B cell (primary cell): ENCODE results near the gene RBMS3. TPM values are rescaled to one million over a fixed set of nuclear protein-coding genes. Genes with fewer than 3 reads are reported as not detected.

Source experiments
- ATAC-seq: fragments of 200-7000 bp; cut with Tn5 transposase; one replicate; pipeline ENCODE4 v1.10.0; 2021; ENCODE audit warnings: low read depth, mild to moderate bottlenecking, moderate number of reproducible peaks, moderate library complexity
- CTCF ChIA-PET: fragments of 350-600 bp; sonication (Branson Sonifier 250); formaldehyde crosslinking; loops from one replicate; lab custom pipeline; 2021; ENCODE audit warnings: antibody characterized with exemption, inconsistent platforms; lab: Charles Lee
- POLR2A ChIA-PET: fragments of 350-600 bp; sonication (Branson Sonifier 250); formaldehyde crosslinking; loops from one replicate; lab custom pipeline; 2021; ENCODE audit warnings: antibody characterized with exemption; lab: Charles Lee
- DNase-seq: peaks from one replicate; pipeline ENCODE4 v3.0.0; 2013
- H2AFZ ChIP-seq: 2 replicates; pipeline ENCODE4 v1.6.1; 2012; ENCODE audit warnings: mild to moderate bottlenecking, low read depth, low read length; ENCODE audit not compliant: insufficient read depth, poor library complexity, severe bottlenecking
- H3K27ac ChIP-seq, 2 donors: 1 replicate in 1 of 2; 2 replicates in 1 of 2; pipeline ENCODE4 v1.5.1; 2012 to 2013; ENCODE audit warnings: low read length in 2 of 2, mild to moderate bottlenecking in 2 of 2, moderate library complexity in 1 of 2
- H3K27me3 ChIP-seq, 4 experiments: fragments of 200-600 bp in 1 of 4; sonication (generic) in 1 of 4; replicated peaks in 1 of 4; 1 replicate in 2 of 4; 2 replicates in 2 of 4; pipeline versions ENCODE4 v1.6.1 to v1.7.0; 2013 to 2016; ENCODE audit warnings: low read length in 3 of 4, mild to moderate bottlenecking in 2 of 4, mixed read lengths in 1 of 4, moderate library complexity in 1 of 4; ENCODE audit not compliant: insufficient read depth in 4 of 4, control insufficient read depth in 3 of 4; ENCODE audit errors: control extremely low read depth in 1 of 4
- H3K36me3 ChIP-seq, 2 experiments: replicated peaks in 1 of 2; 1 replicate in 1 of 2; 2 replicates in 1 of 2; pipeline versions ENCODE4 v1.6.1 to v1.7.1; 2013; ENCODE audit warnings: low read length in 1 of 2; ENCODE audit not compliant: insufficient read depth in 2 of 2, control insufficient read depth in 1 of 2; ENCODE audit errors: control extremely low read depth in 1 of 2, extremely low read depth in 1 of 2
- H3K4me1 ChIP-seq, 2 donors: fragments of 200-600 bp in 1 of 2; sonication (generic) in 1 of 2; 1 replicate in 1 of 2; 2 replicates in 1 of 2; pipeline versions ENCODE4 v1.5.1 to v1.6.1; 2013 to 2017; ENCODE audit warnings: low read length in 2 of 2; ENCODE audit not compliant: control insufficient read depth in 2 of 2, insufficient read depth in 2 of 2
- H3K4me2 ChIP-seq: replicated peaks from 2 replicates; pipeline ENCODE3; 2012; ENCODE audit warnings: mild to moderate bottlenecking, low read depth, low read length; ENCODE audit not compliant: poor library complexity, severe bottlenecking
- H3K4me3 ChIP-seq, 5 experiments: fragments of 200-600 bp in 1 of 5; sonication (generic) in 1 of 5; 1 replicate in 3 of 5; 2 replicates in 2 of 5; pipeline versions ENCODE4 v1.5.1 to v1.7.0; 2011 to 2016; ENCODE audit warnings: low read length in 4 of 5, mild to moderate bottlenecking in 4 of 5, low read depth in 2 of 5, control low read depth in 1 of 5, moderate library complexity in 1 of 5; ENCODE audit not compliant: insufficient read depth in 1 of 5; ENCODE audit errors: control extremely low read depth in 1 of 5, extremely low read depth in 1 of 5
- H3K79me2 ChIP-seq: fragments of 200-600 bp; sonication (generic); one replicate; pipeline ENCODE4 v1.6.0; 2016; ENCODE audit warnings: low read length; ENCODE audit not compliant: control insufficient read depth, insufficient read depth
- H3K9ac ChIP-seq: fragments of 200-600 bp; sonication (generic); 2 replicates; pipeline ENCODE4 v1.6.1; 2017; ENCODE audit warnings: mild to moderate bottlenecking, low read length, moderate library complexity
- H3K9me3 ChIP-seq, 3 donors: one replicate each; pipeline versions ENCODE4 v1.6.1 to v1.7.1; 2013; ENCODE audit warnings: low read length in 2 of 3; ENCODE audit not compliant: control insufficient read depth in 2 of 3, insufficient read depth in 1 of 3; ENCODE audit errors: control extremely low read depth in 1 of 3
- H4K20me1 ChIP-seq: 2 replicates; pipeline ENCODE4 v1.6.0; 2012; ENCODE audit warnings: mild to moderate bottlenecking, low read length; ENCODE audit not compliant: insufficient read depth, control insufficient read depth, poor library complexity, severe bottlenecking
- H3K27ac Mint-ChIP-seq: one replicate; pipeline ENCODE4 v1.8.0; 2021; ENCODE audit warnings: mixed read lengths
- H3K27me3 Mint-ChIP-seq: one replicate; pipeline ENCODE4 v1.8.0; 2021; ENCODE audit warnings: mixed read lengths
- H3K4me1 Mint-ChIP-seq: one replicate; pipeline ENCODE4 v1.8.0; 2021; ENCODE audit warnings: mixed read lengths
- H3K4me3 Mint-ChIP-seq: one replicate; pipeline ENCODE4 v1.8.0; 2021; ENCODE audit warnings: mixed read lengths
- H3K9me3 Mint-ChIP-seq: one replicate; pipeline ENCODE4 v1.8.0; 2022; ENCODE audit warnings: mixed read lengths; ENCODE audit not compliant: insufficient read depth
- EZH2 ChIP-seq: IDR thresholded peaks from 2 replicates; pipeline ENCODE4 v1.6.1; 2012; ENCODE audit warnings: borderline replicate concordance, low read depth, mild to moderate bottlenecking, moderate library complexity, low read length; ENCODE audit not compliant: insufficient read depth, poor library complexity, severe bottlenecking
- WGBS: methylation state at CpG from one replicate; pipeline ENCODE4 v1.1.5; 2013; ENCODE audit warnings: missing lambda C conversion rate; ENCODE audit not compliant: insufficient coverage; 5-methylcytosine and 5-hydroxymethylcytosine counted together
- intact Hi-C: fragments of 100-400 bp; cut with micrococcal nuclease; formaldehyde crosslinking; loops from one replicate; pipeline ENCODE4 v1.10.0; 2022
- polyA plus RNA-seq: library from polyadenylated mRNA; depleted of rRNA; stranded (reverse); fragments of >200 nt; gene quantifications from 2 replicates; pipeline ENCODE4 v1.2.3, GENCODE V29; 2012
- total RNA-seq, 2 donors: library from RNA; stranded (reverse); fragments of 120-200 nt in 1 of 2; gene quantifications; 1 replicate in 1 of 2; 2 replicates in 1 of 2; pipeline versions ENCODE4 v1.2.3 to v1.2.4, GENCODE V29; 2013 to 2022
- TF ChIP-seq, protein P1 (sequence below): fragments of 200-600 bp; IDR thresholded peaks from one replicate; pipeline ENCODE4 v1.8.0; 2022; ENCODE audit warnings: antibody characterized with exemption, mild to moderate bottlenecking

The RBMS3 gene
- total and polyA plus RNA-seq, 2 donors (not counting 1 experiment from before 2014, with no cell fraction given), result not detected

- ChIA-PET POLR2A (no interaction called here), CTCF (no interaction called here)
- Histone ChIP-seq H3K27me3 (no peaks in the 10 kb centered on the region), H3K4me2 (no peak overlapping the region), H2AFZ (no peak overlapping the region), H3K79me2 (no peaks in the 10 kb centered on the region), H4K20me1 (no peaks in the 10 kb centered on the region), H3K4me3 (no peak overlapping the region), H3K9me3 (no peaks in the 10 kb centered on the region), H3K9ac (no peak overlapping the region), H3K4me1 (no peaks in the 10 kb centered on the region), H3K36me3 (no peaks in the 10 kb centered on the region), H3K27ac (no peak overlapping the region)
- 57% methylated on average over 1 of the region's 1 CpG for WGBS
- Mint-ChIP-seq H3K9me3 (no peaks in the 10 kb centered on the region), H3K4me1 (no peaks in the 10 kb centered on the region), H3K27me3 (no peaks in the 10 kb centered on the region), H3K27ac (no peak overlapping the region), H3K4me3 (no peak overlapping the region)
- DNase-seq (no peak), ATAC-seq (no peak)
- intact Hi-C loops, result no loop called here
- no peak for TF ChIP-seq EZH2
- TF ChIP-seq, protein P1, sequence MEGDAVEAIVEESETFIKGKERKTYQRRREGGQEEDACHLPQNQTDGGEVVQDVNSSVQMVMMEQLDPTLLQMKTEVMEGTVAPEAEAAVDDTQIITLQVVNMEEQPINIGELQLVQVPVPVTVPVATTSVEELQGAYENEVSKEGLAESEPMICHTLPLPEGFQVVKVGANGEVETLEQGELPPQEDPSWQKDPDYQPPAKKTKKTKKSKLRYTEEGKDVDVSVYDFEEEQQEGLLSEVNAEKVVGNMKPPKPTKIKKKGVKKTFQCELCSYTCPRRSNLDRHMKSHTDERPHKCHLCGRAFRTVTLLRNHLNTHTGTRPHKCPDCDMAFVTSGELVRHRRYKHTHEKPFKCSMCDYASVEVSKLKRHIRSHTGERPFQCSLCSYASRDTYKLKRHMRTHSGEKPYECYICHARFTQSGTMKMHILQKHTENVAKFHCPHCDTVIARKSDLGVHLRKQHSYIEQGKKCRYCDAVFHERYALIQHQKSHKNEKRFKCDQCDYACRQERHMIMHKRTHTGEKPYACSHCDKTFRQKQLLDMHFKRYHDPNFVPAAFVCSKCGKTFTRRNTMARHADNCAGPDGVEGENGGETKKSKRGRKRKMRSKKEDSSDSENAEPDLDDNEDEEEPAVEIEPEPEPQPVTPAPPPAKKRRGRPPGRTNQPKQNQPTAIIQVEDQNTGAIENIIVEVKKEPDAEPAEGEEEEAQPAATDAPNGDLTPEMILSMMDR, result no peak
Measured at GRCh38 chr3:29755416-29755815, 474.5 kb downstream of the RBMS3 start.

DNA sequence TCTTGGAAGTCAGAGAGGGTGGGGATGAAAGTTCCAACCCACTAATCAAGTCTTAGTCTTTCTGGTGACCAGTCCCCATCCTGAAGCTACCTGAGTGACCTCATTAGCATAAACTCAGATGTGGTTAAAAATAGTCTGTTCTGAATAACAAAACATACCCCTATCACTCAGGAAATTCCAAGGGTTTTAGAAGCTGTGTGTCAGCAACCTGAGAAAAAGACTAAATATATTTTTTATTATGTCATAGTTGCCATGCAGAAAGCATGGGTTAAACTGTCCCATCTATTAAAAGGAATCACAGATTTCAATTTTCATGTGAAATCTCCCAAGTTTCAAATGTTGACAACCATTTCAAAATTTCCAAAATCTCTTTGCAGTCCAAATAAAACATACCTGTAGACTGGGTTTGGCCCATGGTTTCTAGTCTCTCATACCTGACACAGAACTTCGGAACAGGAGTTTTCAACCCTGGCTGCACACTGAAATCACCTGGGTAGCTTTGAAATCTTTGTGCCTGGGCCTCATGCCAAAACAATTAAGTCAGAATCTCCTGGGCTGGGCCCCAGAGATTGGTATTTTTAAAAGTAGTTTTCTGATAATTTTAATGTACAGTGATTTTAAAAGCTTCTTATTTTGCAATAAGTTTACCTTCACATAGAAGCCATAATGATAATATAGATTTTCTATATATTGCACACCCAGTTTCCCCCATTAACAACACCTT is 476.3 kb downstream of the RBMS3 start:
- POLR2A ChIA-PET, result no interaction called here
- no CpG with 5 or more reads among the region's 1 CpG for WGBS
- Mint-ChIP-seq H3K9me3 (no peaks in the 10 kb centered on the region), H3K4me3 (no peak overlapping the region), H3K27me3 (no peaks in the 10 kb centered on the region), H3K27ac (no peak overlapping the region), H3K4me1 (no peaks in the 10 kb centered on the region)
- Histone ChIP-seq H2AFZ (no peak overlapping the region), H3K9me3 (no peaks in the 10 kb centered on the region), H3K27ac (no peak overlapping the region), H4K20me1 (no peaks in the 10 kb centered on the region), H3K4me3 (no peak overlapping the region), H3K79me2 (no peaks in the 10 kb centered on the region), H3K27me3 (no peaks in the 10 kb centered on the region), H3K36me3 (no peaks in the 10 kb centered on the region), H3K4me1 (no peaks in the 10 kb centered on the region), H3K4me2 (no peak overlapping the region), H3K9ac (no peak overlapping the region)
- TF ChIP-seq, protein P1, result no peak
- TF ChIP-seq EZH2, result no peak
- DNase-seq (no peak), ATAC-seq (no peak)
- CTCF ChIA-PET, result no interaction called here
- intact Hi-C loops, result no loop called here
